ENCODE results near the gene MSI2. TPM values are rescaled to one million over a fixed set of nuclear protein-coding genes. Genes with fewer than 3 reads are reported as not detected.

Gene MSI2
- polyA plus RNA-seq, 1 experiment, result 9.2 TPM

GRCh38 chr17:57335195-57335792 lies 79.0 kb downstream of the MSI2 start:
- no peak for TF ChIP-seq CTCF (IDR thresholded peaks at IDR 0.05; ENCODE audit: insufficient read depth, low read depth, low read length)
- CTCF ChIA-PET, result interaction anchor here (0.7 kb wide), 1 partner anchor 49 kb away, joined by 3 read pairs; no protein-coding TSS in a partner anchor
- Histone ChIP-seq H3K36me3 (ENCODE audit: control insufficient read depth, insufficient read depth, low read length) (no peaks in the 10 kb centered on the region), H3K4me3 (ENCODE audit: low read depth, low read length) (no peak overlapping the region), H3K27me3 (ENCODE audit: control insufficient read depth, insufficient read depth, low read length) (no peaks in the 10 kb centered on the region)
- DNase-seq (ENCODE audit: low read depth), result no peak
- POLR2A ChIA-PET, result no interaction called here

- Histone ChIP-seq H3K36me3 (ENCODE audit: control insufficient read depth, insufficient read depth, low read length) (no peaks in the 10 kb centered on the region), H3K4me3 (ENCODE audit: low read depth, low read length) (no peak overlapping the region), H3K27me3 (ENCODE audit: control insufficient read depth, insufficient read depth, low read length) (no peaks in the 10 kb centered on the region)
- ChIA-PET CTCF (no interaction called here), POLR2A (no interaction called here)
- no peak for DNase-seq (ENCODE audit: low read depth)
- no peak for TF ChIP-seq CTCF (IDR thresholded peaks at IDR 0.05; ENCODE audit: insufficient read depth, low read depth, low read length)
Observed at GRCh38 chr17:57337390-57337789, 81.1 kb downstream of the MSI2 start.

GRCh38 chr17:57338257-57338914 lies 82.1 kb downstream of the MSI2 start:
- TF ChIP-seq CTCF (IDR thresholded peaks at IDR 0.05; ENCODE audit: insufficient read depth, low read depth, low read length), result no peak
- CTCF ChIA-PET, result interaction anchor here (1.2 kb wide), 1 partner anchor 13 kb away, joined by 3 read pairs; no protein-coding TSS in a partner anchor
- no peak for DNase-seq (ENCODE audit: low read depth)
- POLR2A ChIA-PET, result no interaction called here
- Histone ChIP-seq H3K27me3 (ENCODE audit: control insufficient read depth, insufficient read depth, low read length) (no peaks in the 10 kb centered on the region), H3K4me3 (ENCODE audit: low read depth, low read length) (no peak overlapping the region), H3K36me3 (ENCODE audit: control insufficient read depth, insufficient read depth, low read length) (no peaks in the 10 kb centered on the region)

- no peak for TF ChIP-seq CTCF (IDR thresholded peaks at IDR 0.05; ENCODE audit: insufficient read depth, low read depth, low read length)
- POLR2A ChIA-PET, result no interaction called here
- no peak for DNase-seq (ENCODE audit: low read depth)
- Histone ChIP-seq H3K27me3 (ENCODE audit: control insufficient read depth, insufficient read depth, low read length) (no peaks in the 10 kb centered on the region), H3K4me3 (ENCODE audit: low read depth, low read length) (no peak overlapping the region), H3K36me3 (ENCODE audit: control insufficient read depth, insufficient read depth, low read length) (no peaks in the 10 kb centered on the region)
- CTCF ChIA-PET, result no interaction called here
Observed at GRCh38 chr17:57340160-57340981, 84.0 kb downstream of the MSI2 start.
